GM12801 (cell line): Measurements from ENCODE around the gene MYZAP.

Experiments used
- TF ChIP-seq, protein P1 (sequence below): IDR thresholded peaks from one replicate; pipeline ENCODE4 v1.5.1; 2011; ENCODE audit warnings: control low read depth; ENCODE audit not compliant: insufficient read length; ENCODE audit errors: extremely low read depth

The MYZAP gene

GRCh38 chr15:57583720-57584119 lies 8.0 kb upstream of the MYZAP start:
- TF ChIP-seq, protein P1, sequence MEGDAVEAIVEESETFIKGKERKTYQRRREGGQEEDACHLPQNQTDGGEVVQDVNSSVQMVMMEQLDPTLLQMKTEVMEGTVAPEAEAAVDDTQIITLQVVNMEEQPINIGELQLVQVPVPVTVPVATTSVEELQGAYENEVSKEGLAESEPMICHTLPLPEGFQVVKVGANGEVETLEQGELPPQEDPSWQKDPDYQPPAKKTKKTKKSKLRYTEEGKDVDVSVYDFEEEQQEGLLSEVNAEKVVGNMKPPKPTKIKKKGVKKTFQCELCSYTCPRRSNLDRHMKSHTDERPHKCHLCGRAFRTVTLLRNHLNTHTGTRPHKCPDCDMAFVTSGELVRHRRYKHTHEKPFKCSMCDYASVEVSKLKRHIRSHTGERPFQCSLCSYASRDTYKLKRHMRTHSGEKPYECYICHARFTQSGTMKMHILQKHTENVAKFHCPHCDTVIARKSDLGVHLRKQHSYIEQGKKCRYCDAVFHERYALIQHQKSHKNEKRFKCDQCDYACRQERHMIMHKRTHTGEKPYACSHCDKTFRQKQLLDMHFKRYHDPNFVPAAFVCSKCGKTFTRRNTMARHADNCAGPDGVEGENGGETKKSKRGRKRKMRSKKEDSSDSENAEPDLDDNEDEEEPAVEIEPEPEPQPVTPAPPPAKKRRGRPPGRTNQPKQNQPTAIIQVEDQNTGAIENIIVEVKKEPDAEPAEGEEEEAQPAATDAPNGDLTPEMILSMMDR, result no peak

DNA sequence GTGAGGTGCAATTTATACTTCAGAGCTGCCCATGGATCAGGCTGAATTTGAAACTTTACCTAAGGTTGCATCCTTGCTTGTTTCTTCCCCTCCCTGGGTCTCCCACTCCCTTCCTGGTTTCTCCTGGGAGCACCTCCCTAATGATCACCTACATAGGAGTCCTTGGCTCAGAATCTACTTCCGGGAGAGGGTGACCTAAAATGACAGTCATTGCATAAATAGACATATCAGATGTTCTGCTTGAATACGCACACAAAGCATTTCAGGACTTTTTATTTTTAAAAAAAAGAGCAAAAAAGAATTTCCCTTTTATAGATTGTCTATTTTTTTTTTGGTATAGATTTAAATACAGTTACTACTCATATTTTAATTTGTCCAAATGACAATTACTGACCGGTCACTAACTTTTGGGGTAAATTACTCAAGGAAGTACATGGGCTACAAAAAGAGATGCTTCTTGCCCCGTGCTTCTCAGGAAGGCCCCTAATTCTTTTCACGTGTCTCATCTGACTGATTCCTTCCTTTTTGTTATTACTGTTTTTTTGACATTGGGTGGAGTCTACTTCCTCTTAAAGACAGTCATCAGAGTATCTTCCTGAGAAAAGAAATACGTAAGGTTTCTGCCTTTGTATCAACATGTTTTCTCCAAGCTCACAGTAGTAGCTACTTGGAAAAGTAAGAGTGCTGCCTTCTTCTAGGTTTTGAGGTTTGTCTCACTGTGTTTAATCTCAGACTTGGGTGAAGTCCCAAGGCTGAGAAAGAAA lies 4.9 kb upstream of the MYZAP start:
- TF ChIP-seq, protein P1, result no peak

GRCh38 chr15:57589281-57589680 lies 2.4 kb upstream of the MYZAP start:
- TF ChIP-seq, protein P1, result no peak

DNA sequence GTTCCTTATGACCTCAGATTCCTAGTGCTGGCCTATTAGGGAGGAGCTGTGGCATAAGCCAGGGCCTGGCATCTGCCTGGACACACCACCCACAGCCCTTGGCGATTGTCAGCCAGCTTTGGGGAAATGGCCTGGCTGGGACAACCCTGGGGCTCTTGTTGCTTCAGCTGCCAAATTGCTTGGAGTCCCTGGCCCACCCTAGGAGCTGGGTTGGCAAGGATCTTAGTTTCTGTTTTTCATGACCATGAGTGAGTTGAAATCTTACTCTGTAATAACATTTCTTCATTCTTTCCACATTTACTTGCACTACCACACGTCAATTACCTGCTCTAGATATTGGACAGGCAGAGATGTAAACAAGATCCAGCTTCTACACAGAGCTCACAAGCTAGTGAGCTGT lies 1.9 kb upstream of the MYZAP start:
- TF ChIP-seq, protein P1, result no peak

GRCh38 chr15:57591237-57591821 lies 375 bp upstream of the MYZAP start:
- TF ChIP-seq, protein P1, result no peak

DNA sequence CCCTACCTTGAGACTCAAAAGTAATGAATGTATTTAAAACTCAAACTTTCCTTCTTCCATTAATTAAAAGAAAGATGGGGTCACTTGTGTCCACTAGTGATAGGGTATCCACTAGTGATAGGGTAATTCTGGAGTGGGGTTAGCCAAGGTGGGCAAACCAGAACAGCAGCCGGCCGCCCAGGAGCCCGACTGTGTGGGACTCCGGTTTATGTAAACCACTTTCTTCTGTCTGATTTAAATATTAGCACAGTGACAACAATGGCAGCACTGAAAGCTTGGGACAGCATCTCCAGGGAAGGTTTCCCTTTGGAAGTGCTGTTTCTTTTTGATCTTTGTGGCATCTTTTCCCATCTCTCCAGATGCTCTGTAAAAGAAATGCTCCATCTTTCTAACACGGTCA lies 722 bp downstream of the MYZAP start:
- TF ChIP-seq, protein P1, result no peak

DNA sequence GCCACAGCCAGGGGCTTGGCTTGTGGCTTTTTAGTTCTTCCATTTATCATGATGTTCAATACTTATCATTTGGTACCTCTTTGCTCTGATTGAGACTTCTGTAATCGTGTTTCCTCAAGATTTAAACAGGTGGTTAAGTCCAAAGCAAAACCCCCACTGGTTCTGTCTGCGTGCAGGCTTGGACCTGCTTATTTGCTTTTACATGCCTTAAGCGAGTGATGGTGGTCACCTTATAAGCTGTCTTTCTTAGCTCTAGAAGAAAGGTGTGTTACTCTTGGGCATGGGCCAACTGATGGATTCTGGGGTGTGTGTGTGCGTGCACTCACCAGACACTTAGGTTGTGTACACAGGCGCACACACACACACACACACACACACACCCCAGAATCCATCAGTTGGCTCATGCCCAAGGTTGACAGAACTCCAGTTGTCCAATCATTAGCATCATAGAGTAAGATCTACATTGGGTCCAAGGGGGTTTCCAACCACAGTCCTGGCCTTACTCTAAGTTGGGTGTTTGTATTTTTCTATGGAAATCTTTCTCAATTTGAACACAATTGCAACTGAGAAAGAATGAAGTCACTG lies 1.2 kb downstream of the MYZAP start:
- TF ChIP-seq, protein P1, result no peak
